Fibroblast of lung (primary cell): ENCODE data around the gene RCL1. TPM values are rescaled to one million over a fixed set of nuclear protein-coding genes. Genes with fewer than 3 reads are reported as not detected.
"Not testable (repeated sequence)": the region's sequence is repeated elsewhere in the genome, so short reads cannot be mapped to it uniquely, and the experiment has no call there.

Source experiments
- DNase-seq, 2 donors: peaks; one replicate each; pipeline versions ENCODE4 v3.0.0 to v3.0.0-alpha.2; 2010; ENCODE audit warnings: low read depth in 2 of 2
- H2AFZ ChIP-seq: 2 replicates; pipeline ENCODE4 v1.5.1; 2012; ENCODE audit warnings: low read length, control low read depth, inconsistent platforms
- H3K27ac ChIP-seq: 2 replicates; pipeline ENCODE4 v1.5.1; 2011; ENCODE audit warnings: low read length, control low read depth; ENCODE audit not compliant: insufficient read depth
- H3K27me3 ChIP-seq: 2 replicates; pipeline ENCODE4 v1.5.1; 2011; ENCODE audit warnings: mild to moderate bottlenecking, low read length; ENCODE audit not compliant: control insufficient read depth, insufficient read depth
- H3K36me3 ChIP-seq: 2 replicates; pipeline ENCODE4 v1.5.1; 2011; ENCODE audit warnings: low read length; ENCODE audit not compliant: control insufficient read depth, insufficient read depth
- H3K4me1 ChIP-seq: 2 replicates; pipeline ENCODE4 v1.5.1; 2011; ENCODE audit warnings: low read length; ENCODE audit not compliant: control insufficient read depth, insufficient read depth; ENCODE audit errors: extremely low read depth
- H3K4me2 ChIP-seq: 2 replicates; pipeline ENCODE4 v1.5.1; 2011; ENCODE audit warnings: low read length, control low read depth; ENCODE audit not compliant: insufficient read depth; ENCODE audit errors: extremely low read depth
- H3K4me3 ChIP-seq, 4 experiments: fragments of 200-600 bp in 1 of 4; sonication (generic) in 1 of 4; replicated peaks in 1 of 4; 2 replicates each; pipeline ENCODE4 v1.5.1; 2011 to 2016; ENCODE audit warnings: low read length in 4 of 4, low read depth in 3 of 4, mild to moderate bottlenecking in 3 of 4, control low read depth in 2 of 4, inconsistent platforms in 1 of 4, mixed read lengths in 1 of 4; ENCODE audit not compliant: insufficient read depth in 1 of 4; ENCODE audit errors: control extremely low read depth in 1 of 4
- H3K79me2 ChIP-seq: 2 replicates; pipeline ENCODE4 v1.5.1; 2012; ENCODE audit warnings: mild to moderate bottlenecking, low read length, inconsistent platforms; ENCODE audit not compliant: control insufficient read depth, insufficient read depth
- H3K9ac ChIP-seq: 2 replicates; pipeline ENCODE4 v1.5.1; 2011; ENCODE audit warnings: mild to moderate bottlenecking, low read length, control low read depth; ENCODE audit not compliant: insufficient read depth
- H3K9me3 ChIP-seq: 2 replicates; pipeline ENCODE4 v1.5.1; 2012; ENCODE audit warnings: low read depth, low read length; ENCODE audit not compliant: control insufficient read depth, insufficient read depth
- H4K20me1 ChIP-seq: 2 replicates; pipeline ENCODE4 v1.5.1; 2011; ENCODE audit warnings: low read length; ENCODE audit not compliant: control insufficient read depth, insufficient read depth; ENCODE audit errors: extremely low read depth
- EZH2 ChIP-seq: IDR thresholded peaks from 2 replicates; pipeline ENCODE4 v1.5.1; 2012; ENCODE audit warnings: low read length, control low read depth, mild to moderate bottlenecking; ENCODE audit errors: missing control alignments
- polyA plus RNA-seq, 2 donors: library from polyadenylated mRNA; depleted of rRNA in 1 of 2; stranded (reverse) in 1 of 2; unstranded in 1 of 2; fragments of >200 nt; gene quantifications; 2 replicates each; pipeline ENCODE4 v1.2.1, GENCODE V29; 2011 to 2012; ENCODE audit warnings: missing spikeins in 1 of 2
- total RNA-seq: library from RNA; depleted of rRNA; stranded (reverse); fragments of >200 nt; gene quantifications from 2 replicates; pipeline ENCODE4 v1.2.1, GENCODE V29; 2014
- TF ChIP-seq, protein P1 (sequence below), 2 donors: IDR thresholded peaks in 1 of 2; conservative IDR thresholded peaks in 1 of 2; 1 replicate in 1 of 2; 2 replicates in 1 of 2; pipeline ENCODE4 v1.5.1; 2011 to 2012; ENCODE audit warnings: low read length in 2 of 2, control low read depth in 1 of 2, inconsistent platforms in 1 of 2, low read depth in 1 of 2, mild to moderate bottlenecking in 1 of 2

RCL1 gene
- total and polyA plus RNA-seq, 2 donors (not counting 1 experiment from before 2014, with no cell fraction given) = 5.0 to 14.5 TPM

DNA sequence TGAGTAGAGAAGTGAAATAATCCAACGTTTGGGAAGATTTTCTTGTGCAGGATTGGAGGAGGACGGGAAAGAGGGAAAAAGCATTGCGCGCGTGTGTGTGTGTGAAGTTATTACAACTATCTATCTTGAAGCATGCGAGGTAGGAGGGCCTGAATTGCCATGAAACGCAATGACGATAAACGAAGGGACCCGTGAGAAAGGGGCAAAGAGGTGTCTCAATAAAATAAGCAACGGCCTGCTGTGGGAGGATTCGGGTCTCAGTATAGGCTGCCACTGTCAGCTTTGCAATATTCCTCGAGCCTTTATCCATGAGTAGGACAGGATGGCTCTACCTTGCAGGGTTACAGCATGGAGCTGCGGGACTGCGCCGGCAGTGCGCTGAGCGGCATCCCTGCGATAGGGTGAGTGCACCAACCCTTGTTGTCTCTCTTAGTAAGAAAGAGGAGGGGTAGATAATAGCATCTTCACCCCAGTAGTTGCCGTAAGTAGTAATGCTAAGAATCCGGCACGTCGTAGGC is 631 bp upstream of the RCL1 start:
- H3K4me1 ChIP-seq = peaks cover 4% of the 10 kb centered on the region
- no peaks in the 10 kb centered on the region for H3K36me3 ChIP-seq
- no peaks in the 10 kb centered on the region for H3K27me3 ChIP-seq
- no peaks in the 10 kb centered on the region for H3K9me3 ChIP-seq
- peak overlapping the region; percentile 97 for H2AFZ ChIP-seq
- peak overlapping the region; percentile 43 to 94 (median 90) for H3K4me3 ChIP-seq
- DNase-seq = peak in 1 of 2 donors; percentile 6
- peak overlapping the region; percentile 97 for H3K4me2 ChIP-seq
- H3K27ac ChIP-seq = no peak overlapping the region
- TF ChIP-seq EZH2 = no peak
- TF ChIP-seq, protein P1, sequence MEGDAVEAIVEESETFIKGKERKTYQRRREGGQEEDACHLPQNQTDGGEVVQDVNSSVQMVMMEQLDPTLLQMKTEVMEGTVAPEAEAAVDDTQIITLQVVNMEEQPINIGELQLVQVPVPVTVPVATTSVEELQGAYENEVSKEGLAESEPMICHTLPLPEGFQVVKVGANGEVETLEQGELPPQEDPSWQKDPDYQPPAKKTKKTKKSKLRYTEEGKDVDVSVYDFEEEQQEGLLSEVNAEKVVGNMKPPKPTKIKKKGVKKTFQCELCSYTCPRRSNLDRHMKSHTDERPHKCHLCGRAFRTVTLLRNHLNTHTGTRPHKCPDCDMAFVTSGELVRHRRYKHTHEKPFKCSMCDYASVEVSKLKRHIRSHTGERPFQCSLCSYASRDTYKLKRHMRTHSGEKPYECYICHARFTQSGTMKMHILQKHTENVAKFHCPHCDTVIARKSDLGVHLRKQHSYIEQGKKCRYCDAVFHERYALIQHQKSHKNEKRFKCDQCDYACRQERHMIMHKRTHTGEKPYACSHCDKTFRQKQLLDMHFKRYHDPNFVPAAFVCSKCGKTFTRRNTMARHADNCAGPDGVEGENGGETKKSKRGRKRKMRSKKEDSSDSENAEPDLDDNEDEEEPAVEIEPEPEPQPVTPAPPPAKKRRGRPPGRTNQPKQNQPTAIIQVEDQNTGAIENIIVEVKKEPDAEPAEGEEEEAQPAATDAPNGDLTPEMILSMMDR (conservative IDR thresholded peaks at IDR 0.05 in 1 of 2, IDR thresholded peaks at IDR 0.05 in 1 of 2; ENCODE audit: low read depth in 1 of 2, low read length in 2 of 2) = no peak
- peaks cover 5% of the 10 kb centered on the region for H3K79me2 ChIP-seq
- H4K20me1 ChIP-seq = no peaks in the 10 kb centered on the region
- no peak overlapping the region for H3K9ac ChIP-seq

DNA sequence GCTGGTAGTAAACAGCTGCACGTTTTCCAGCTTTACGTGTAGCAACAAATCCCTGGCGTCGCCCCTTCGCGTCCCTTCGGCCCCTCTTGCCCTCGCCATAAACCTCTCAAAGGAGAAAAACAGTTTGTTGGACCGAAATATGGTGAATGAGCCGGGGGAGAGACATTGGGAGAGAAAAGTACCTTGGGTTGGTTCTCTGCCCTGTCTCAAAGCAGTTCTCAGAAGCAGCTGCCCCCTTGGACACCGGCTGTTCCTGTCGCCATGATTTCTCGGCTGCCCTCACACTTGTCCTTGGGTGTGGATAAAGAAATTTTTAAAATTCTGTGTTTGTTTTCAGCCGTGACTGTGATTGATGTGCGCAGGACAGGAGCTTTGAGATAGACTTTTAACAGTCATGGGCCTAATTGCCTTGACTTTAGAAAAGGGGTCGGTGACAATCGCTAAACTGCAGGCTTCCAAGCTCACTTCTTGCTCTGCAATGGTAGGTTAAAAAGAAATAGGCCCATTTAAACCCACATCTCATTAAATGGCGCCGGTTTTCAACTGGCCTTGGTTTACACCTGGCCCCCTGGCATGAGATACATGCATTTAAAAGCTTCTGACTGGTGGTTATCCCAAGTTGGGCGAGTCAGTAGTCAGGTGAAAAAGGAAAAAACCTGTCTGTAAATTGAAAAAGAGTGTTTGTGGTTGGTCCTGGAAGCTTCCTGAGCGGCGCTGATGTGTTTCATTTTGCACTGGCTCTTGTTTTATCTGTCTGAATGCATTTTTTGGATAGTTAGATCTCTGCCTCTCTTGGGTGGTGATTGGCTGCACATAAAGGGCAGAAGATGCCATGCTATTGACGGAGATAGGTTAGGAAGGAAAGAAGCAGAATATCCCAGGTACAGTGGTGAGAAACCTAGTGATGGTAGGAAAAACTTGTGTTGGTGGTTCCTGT is 983 bp downstream of the RCL1 start:
- no peak for DNase-seq
- Histone ChIP-seq H3K4me3 (peak overlapping the region; percentile 86 to 96 (median 92)), H3K27me3 (no peaks in the 10 kb centered on the region), H4K20me1 (no peaks in the 10 kb centered on the region), H2AFZ (peak overlapping the region; percentile 1), H3K4me1 (peaks cover 4% of the 10 kb centered on the region), H3K9ac (peak overlapping the region; percentile 81), H3K9me3 (no peaks in the 10 kb centered on the region), H3K27ac (peak overlapping the region; percentile 87), H3K79me2 (peaks cover 5% of the 10 kb centered on the region), H3K36me3 (no peaks in the 10 kb centered on the region), H3K4me2 (peak overlapping the region; percentile 46)
- no peak for TF ChIP-seq EZH2
- TF ChIP-seq, protein P1 (conservative IDR thresholded peaks at IDR 0.05 in 1 of 2, IDR thresholded peaks at IDR 0.05 in 1 of 2; ENCODE audit: low read depth in 1 of 2, low read length in 2 of 2) = no peak

DNA sequence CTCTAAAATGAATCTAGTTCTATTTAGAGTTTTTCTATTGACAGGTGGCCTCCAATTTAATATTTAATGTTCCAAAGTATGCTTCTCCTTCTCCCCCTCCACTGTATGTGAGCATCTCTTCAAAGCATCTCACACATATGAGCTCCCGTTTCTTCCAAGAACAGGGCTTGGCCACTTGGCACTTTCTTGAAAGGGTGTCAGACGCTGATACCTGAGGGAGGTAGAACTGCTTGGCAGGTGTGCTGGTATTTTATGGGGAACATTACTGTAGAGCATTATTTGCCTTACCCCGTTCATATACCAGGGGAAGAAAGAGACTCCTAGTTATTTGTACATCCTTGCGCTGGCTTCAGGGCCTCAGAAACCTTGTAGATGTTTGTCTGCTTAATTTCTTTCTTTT is 1.9 kb downstream of the RCL1 start:
- H3K36me3 ChIP-seq = no peaks in the 10 kb centered on the region
- peaks cover 4% of the 10 kb centered on the region for H3K4me1 ChIP-seq
- H3K4me2 ChIP-seq = peak overlapping the region; percentile 32
- no peaks in the 10 kb centered on the region for H3K27me3 ChIP-seq
- no peaks in the 10 kb centered on the region for H3K9me3 ChIP-seq
- H3K9ac ChIP-seq = no peak overlapping the region
- no peak overlapping the region for H3K4me3 ChIP-seq
- H3K79me2 ChIP-seq = peaks cover 6% of the 10 kb centered on the region
- no peak for DNase-seq
- TF ChIP-seq, protein P1 (conservative IDR thresholded peaks at IDR 0.05 in 1 of 2, IDR thresholded peaks at IDR 0.05 in 1 of 2; ENCODE audit: low read depth in 1 of 2, low read length in 2 of 2) = no peak
- TF ChIP-seq EZH2 = no peak
- H3K27ac ChIP-seq = no peak overlapping the region
- H4K20me1 ChIP-seq = no peaks in the 10 kb centered on the region
- no peak overlapping the region for H2AFZ ChIP-seq

DNA sequence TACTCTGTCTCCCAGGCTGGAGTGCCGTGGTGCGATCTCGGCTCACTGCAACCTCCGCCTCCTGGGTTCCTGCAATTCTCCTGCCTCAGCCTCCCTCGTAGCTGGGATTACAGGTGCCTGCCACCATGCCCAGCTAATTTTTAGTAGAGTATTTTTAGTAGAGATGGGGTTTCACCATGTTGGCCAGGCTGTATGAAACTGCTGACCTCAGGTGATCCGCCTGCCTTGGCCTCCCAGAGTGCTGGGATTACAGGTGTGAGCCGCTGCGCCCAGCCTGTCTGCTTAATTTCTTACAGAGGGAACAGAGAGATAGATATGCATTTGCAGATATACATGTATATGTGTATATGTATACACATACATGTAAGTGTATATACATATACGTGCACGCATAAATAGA is 2.4 kb downstream of the RCL1 start:
- H2AFZ ChIP-seq, H3K36me3 ChIP-seq, H4K20me1 ChIP-seq, H3K79me2 ChIP-seq, H3K4me2 ChIP-seq, H3K27me3 ChIP-seq, H3K27ac ChIP-seq, H3K4me3 ChIP-seq, H3K9me3 ChIP-seq, DNase-seq, H3K4me1 ChIP-seq, H3K9ac ChIP-seq: not testable (repeated sequence)
